ENCODE results near the gene IP6K1.

The IP6K1 gene

GRCh38 chr3:49725906-49726681, 60.2 kb downstream of the IP6K1 start:
- no peak for DNase-seq (ENCODE audit: low spot score)
- TF ChIP-seq CTCF (IDR thresholded peaks at IDR 0.05; ENCODE audit: extremely low read depth, missing control alignments) = no peak

GRCh38 chr3:49724586-49724985, 61.8 kb downstream of the IP6K1 start:
- TF ChIP-seq CTCF (IDR thresholded peaks at IDR 0.05; ENCODE audit: extremely low read depth, missing control alignments) = no peak
- peak; percentile 58 for DNase-seq (ENCODE audit: low spot score)

GRCh38 chr3:49723628-49724551, 62.5 kb downstream of the IP6K1 start, which contains the start of gene GMPPB:
Gene GMPPB (minus strand): TSS chr3:49723951. CDS start chr3:49723726, 225 bp downstream.
- DNase-seq (ENCODE audit: low spot score) = peak; percentile 98
- no peak for TF ChIP-seq CTCF (IDR thresholded peaks at IDR 0.05; ENCODE audit: extremely low read depth, missing control alignments)

- TF ChIP-seq CTCF (IDR thresholded peaks at IDR 0.05; ENCODE audit: extremely low read depth, missing control alignments) = no peak
- peak; percentile 70 for DNase-seq (ENCODE audit: low spot score)
Measured at GRCh38 chr3:49723296-49723627, 63.1 kb downstream of the IP6K1 start.

- peak; percentile 18 for DNase-seq (ENCODE audit: low spot score)
Measured at GRCh38 chr3:49722896-49723295, 63.4 kb downstream of the IP6K1 start.

GRCh38 chr3:49721896-49722781, 64.2 kb downstream of the IP6K1 start:
- no peak for TF ChIP-seq CTCF (IDR thresholded peaks at IDR 0.05; ENCODE audit: extremely low read depth, missing control alignments)
- peak; percentile 6 for DNase-seq (ENCODE audit: low spot score)

More at GRCh38 chr3:49722896-49723295, 63.4 kb downstream of the IP6K1 start:
- no peak for TF ChIP-seq CTCF (IDR thresholded peaks at IDR 0.05; ENCODE audit: extremely low read depth, missing control alignments)
